ENCODE results near the gene GGCT. TPM values are rescaled to one million over a fixed set of nuclear protein-coding genes. Genes with fewer than 3 reads are reported as not detected.

Gene GGCT
- total and polyA plus RNA-seq, 2 donors from 2014 or later, result 23.8 to 70.1 TPM

GRCh38 chr7:30515761-30516160 lies 11.1 kb upstream of the GGCT start:
- FAIRE-seq (no peak), DNase-seq (no peak)
- no peak overlapping the region for H3K4me3 ChIP-seq (ENCODE audit: low read length in 3 of 3)
- no peak overlapping the region for H3K27ac ChIP-seq (ENCODE audit: low read depth in 2 of 2, low read length in 2 of 2)
- H3K27me3 ChIP-seq (ENCODE audit: control insufficient read depth, insufficient read depth, low read length), result no peaks in the 10 kb centered on the region
- H3K9me3 ChIP-seq (ENCODE audit: control insufficient read depth in 2 of 3, insufficient read depth in 1 of 3, low read length in 3 of 3), result no peaks in the 10 kb centered on the region
- intact Hi-C loops (cut with DNase I), result no loop called here
- no peaks in the 10 kb centered on the region for H3K36me3 ChIP-seq (ENCODE audit: control insufficient read depth in 2 of 3, insufficient read depth in 3 of 3, low read length in 3 of 3)
- H3K4me1 ChIP-seq (ENCODE audit: control insufficient read depth in 2 of 3, insufficient read depth in 2 of 3, low read depth in 1 of 3, low read length in 3 of 3), result peaks cover 0 to under 1% (median 0%) of the 10 kb centered on the region in 3 donors
- no peak for TF ChIP-seq CTCF (IDR thresholded peaks at IDR 0.05; ENCODE audit: borderline replicate concordance, extremely low read depth, insufficient read depth)
- H3K9ac ChIP-seq (ENCODE audit: low read length in 3 of 3), result no peak overlapping the region

- Histone ChIP-seq H3K36me3 (ENCODE audit: control insufficient read depth in 2 of 3, insufficient read depth in 3 of 3, low read length in 3 of 3) (no peaks in the 10 kb centered on the region), H3K4me3 (ENCODE audit: low read length in 3 of 3) (no peak overlapping the region), H3K9ac (ENCODE audit: low read length in 3 of 3) (no peak overlapping the region), H3K27ac (ENCODE audit: low read depth in 2 of 2, low read length in 2 of 2) (no peak overlapping the region), H3K9me3 (ENCODE audit: control insufficient read depth in 2 of 3, insufficient read depth in 1 of 3, low read length in 3 of 3) (no peaks in the 10 kb centered on the region), H3K27me3 (ENCODE audit: control insufficient read depth, insufficient read depth, low read length) (no peaks in the 10 kb centered on the region), H3K4me1 (ENCODE audit: control insufficient read depth in 2 of 3, insufficient read depth in 2 of 3, low read depth in 1 of 3, low read length in 3 of 3) (peaks cover 0 to 4% (median 0%) of the 10 kb centered on the region in 3 donors)
- intact Hi-C loops (cut with DNase I), result no loop called here
- DNase-seq (no peak), FAIRE-seq (no peak)
- no peak for TF ChIP-seq CTCF (IDR thresholded peaks at IDR 0.05; ENCODE audit: borderline replicate concordance, extremely low read depth, insufficient read depth)
Observed at GRCh38 chr7:30514776-30515175, 10.1 kb upstream of the GGCT start.

GRCh38 chr7:30514177-30514576 lies 9.5 kb upstream of the GGCT start:
- no peak for TF ChIP-seq CTCF (IDR thresholded peaks at IDR 0.05; ENCODE audit: borderline replicate concordance, extremely low read depth, insufficient read depth)
- no peaks in the 10 kb centered on the region for H3K9me3 ChIP-seq (ENCODE audit: control insufficient read depth in 2 of 3, insufficient read depth in 1 of 3, low read length in 3 of 3)
- intact Hi-C loops (cut with DNase I), result no loop called here
- no peaks in the 10 kb centered on the region for H3K36me3 ChIP-seq (ENCODE audit: control insufficient read depth in 2 of 3, insufficient read depth in 3 of 3, low read length in 3 of 3)
- FAIRE-seq (no peak), DNase-seq (no peak)
- H3K4me1 ChIP-seq (ENCODE audit: control insufficient read depth in 2 of 3, insufficient read depth in 2 of 3, low read depth in 1 of 3, low read length in 3 of 3), result peaks cover 0 to 4% (median 0%) of the 10 kb centered on the region in 3 donors
- no peak overlapping the region for H3K9ac ChIP-seq (ENCODE audit: low read length in 3 of 3)
- H3K4me3 ChIP-seq (ENCODE audit: low read length in 3 of 3), result no peak overlapping the region
- H3K27me3 ChIP-seq (ENCODE audit: control insufficient read depth, insufficient read depth, low read length), result no peaks in the 10 kb centered on the region
- no peak overlapping the region for H3K27ac ChIP-seq (ENCODE audit: low read depth in 2 of 2, low read length in 2 of 2)

- no peak for TF ChIP-seq CTCF (IDR thresholded peaks at IDR 0.05; ENCODE audit: borderline replicate concordance, extremely low read depth, insufficient read depth)
- Histone ChIP-seq H3K27ac (ENCODE audit: low read depth in 2 of 2, low read length in 2 of 2) (no peak overlapping the region), H3K9me3 (ENCODE audit: control insufficient read depth in 2 of 3, insufficient read depth in 1 of 3, low read length in 3 of 3) (no peaks in the 10 kb centered on the region), H3K9ac (ENCODE audit: low read length in 3 of 3) (no peak overlapping the region), H3K4me1 (ENCODE audit: control insufficient read depth in 2 of 3, insufficient read depth in 2 of 3, low read depth in 1 of 3, low read length in 3 of 3) (peaks cover 0 to 4% (median 0%) of the 10 kb centered on the region in 3 donors), H3K4me3 (ENCODE audit: low read length in 3 of 3) (no peak overlapping the region), H3K27me3 (ENCODE audit: control insufficient read depth, insufficient read depth, low read length) (no peaks in the 10 kb centered on the region), H3K36me3 (ENCODE audit: control insufficient read depth in 2 of 3, insufficient read depth in 3 of 3, low read length in 3 of 3) (no peaks in the 10 kb centered on the region)
- intact Hi-C loops (cut with DNase I), result no loop called here
- no peak for FAIRE-seq
- DNase-seq, result no peak
Observed at GRCh38 chr7:30513762-30514161, 9.1 kb upstream of the GGCT start.
